Kasumi-1 (cell line): ENCODE results near the gene CPNE6.

Experiments
- DNase-seq, 2 experiments: peaks; one replicate each; lab custom pipeline; 2025; lab: John Stamatoyannopoulos, UW

CPNE6 gene

GRCh38 chr14:24069411-24069735 lies 2.0 kb upstream of the CPNE6 start:
- DNase-seq, result no peak

GRCh38 chr14:24070285-24071143 lies 848 bp upstream of the CPNE6 start:
- no peak for DNase-seq

- no peak for DNase-seq
Measured at GRCh38 chr14:24071836-24072430, 571 bp downstream of the CPNE6 start.

GRCh38 chr14:24072436-24072835 lies 1.1 kb downstream of the CPNE6 start:
- no peak for DNase-seq

- no peak for DNase-seq
Measured at GRCh38 chr14:24072881-24073877, 1.8 kb downstream of the CPNE6 start.

GRCh38 chr14:24074625-24075484 lies 3.5 kb downstream of the CPNE6 start:
- DNase-seq, result no peak

GRCh38 chr14:24075485-24076301 lies 4.3 kb downstream of the CPNE6 start:
- no peak for DNase-seq

- DNase-seq, result no peak
Measured at GRCh38 chr14:24076302-24076601, 4.9 kb downstream of the CPNE6 start.

GRCh38 chr14:24077086-24077485 lies 5.7 kb downstream of the CPNE6 start:
- DNase-seq, result no peak

GRCh38 chr14:24078146-24078545 lies 6.8 kb downstream of the CPNE6 start:
- DNase-seq, result no peak

GRCh38 chr14:24079491-24080141 lies 8.3 kb downstream of the CPNE6 start:
- DNase-seq, result peak; percentile 42 to 47

- no peak for DNase-seq
Measured at GRCh38 chr14:24080142-24080530, 8.8 kb downstream of the CPNE6 start.

GRCh38 chr14:24080888-24081738 lies 9.8 kb downstream of the CPNE6 start:
- peak; percentile 6 to 33 for DNase-seq

- DNase-seq, result no peak
Measured at GRCh38 chr14:24081739-24082211, 10.4 kb downstream of the CPNE6 start.

- DNase-seq, result no peak
Measured at GRCh38 chr14:24082411-24083080, 11.2 kb downstream of the CPNE6 start.

GRCh38 chr14:24083462-24083861 lies 12.1 kb downstream of the CPNE6 start:
- DNase-seq, result no peak

GRCh38 chr14:24084440-24084839 lies 13.1 kb downstream of the CPNE6 start:
- no peak for DNase-seq

GRCh38 chr14:24085215-24085614 lies 13.9 kb downstream of the CPNE6 start:
- no peak for DNase-seq
